Memory B cell (primary cell): ENCODE results near the gene SEC62.

Experiments used
- ATAC-seq: fragments of 150-1000 bp; cut with Tn5 transposase; 2 replicates; pipeline ENCODE4 v1.10.0; 2021; ENCODE audit warnings: low read depth, mild to moderate bottlenecking, moderate library complexity
- DNase-seq, 2 donors: peaks; one replicate each; pipeline ENCODE4 v3.0.0; 2022; ENCODE audit warnings: low spot score in 2 of 2
- H3K27ac Mint-ChIP-seq: one replicate; pipeline ENCODE4 v1.8.0; 2022; ENCODE audit warnings: mild to moderate bottlenecking, moderate library complexity, mixed read lengths
- H3K27me3 Mint-ChIP-seq: one replicate; pipeline ENCODE4 v1.8.0; 2022; ENCODE audit warnings: mixed read lengths
- H3K36me3 Mint-ChIP-seq: one replicate; pipeline ENCODE4 v1.8.0; 2022; ENCODE audit warnings: mild to moderate bottlenecking, mixed read lengths
- H3K4me1 Mint-ChIP-seq: one replicate; pipeline ENCODE4 v1.8.0; 2022; ENCODE audit warnings: mixed read lengths
- H3K4me3 Mint-ChIP-seq: one replicate; pipeline ENCODE4 v1.8.0; 2022; ENCODE audit warnings: mild to moderate bottlenecking, moderate library complexity, mixed read lengths
- H3K9me3 Mint-ChIP-seq: one replicate; pipeline ENCODE4 v1.8.0; 2022; ENCODE audit warnings: mixed read lengths

The SEC62 gene

DNA sequence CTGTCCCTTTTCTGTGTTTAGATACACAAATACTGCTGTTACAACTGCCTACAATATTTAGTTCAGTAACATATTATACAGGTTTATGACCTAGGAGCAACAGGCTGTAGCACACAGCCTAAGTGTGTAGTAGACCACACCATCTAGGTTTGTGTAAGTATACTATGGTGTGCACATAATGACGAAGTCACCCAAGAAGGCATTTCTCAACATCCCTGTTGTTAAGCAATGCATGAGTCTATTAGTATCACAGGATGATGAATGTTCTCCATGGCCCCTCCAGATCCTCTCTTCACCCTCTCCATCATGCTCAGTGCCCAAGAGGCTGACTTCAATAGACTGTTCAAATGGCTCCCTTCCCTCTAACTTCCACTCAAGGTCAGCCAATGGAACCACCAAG lies 14.6 kb upstream of the SEC62 start:
- ATAC-seq (no peak), DNase-seq (no peak)
- H3K36me3 Mint-ChIP-seq = peaks cover 2% of the 10 kb centered on the region
- peaks cover 42% of the 10 kb centered on the region for H3K4me1 Mint-ChIP-seq
- H3K27me3 Mint-ChIP-seq = no peaks in the 10 kb centered on the region
- H3K9me3 Mint-ChIP-seq = no peaks in the 10 kb centered on the region
- no peak overlapping the region for H3K4me3 Mint-ChIP-seq
- no peak overlapping the region for H3K27ac Mint-ChIP-seq

DNA sequence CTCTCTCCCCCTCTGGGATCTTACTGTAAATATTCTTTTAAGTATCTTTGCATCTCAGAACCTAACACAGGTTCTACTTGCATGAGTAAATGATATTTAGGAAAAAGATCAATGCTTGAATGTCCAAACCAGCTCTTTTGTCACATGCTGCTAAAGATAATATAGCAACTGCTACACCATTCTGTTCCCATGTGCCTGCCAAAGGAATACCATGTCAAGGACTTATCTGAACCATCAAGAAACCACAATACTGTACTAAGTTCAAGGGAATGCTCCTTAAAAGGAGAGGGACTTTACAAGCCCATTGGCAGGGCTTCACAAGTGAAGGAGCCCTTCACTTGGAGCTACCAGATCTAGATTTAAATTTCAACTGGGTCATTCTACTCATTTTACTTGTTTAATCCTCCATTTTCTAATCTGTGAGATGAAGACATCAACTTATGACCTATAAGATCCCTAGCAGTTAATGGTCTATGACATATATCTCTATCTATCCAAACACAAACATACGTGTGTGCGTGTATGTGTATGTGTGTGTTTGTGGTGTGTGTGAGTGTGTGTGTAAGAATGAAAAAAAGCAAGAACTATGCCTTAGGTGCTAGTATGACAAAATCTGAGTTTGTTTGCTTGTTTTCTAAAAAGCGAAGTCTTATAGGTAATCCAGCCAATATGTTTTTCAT lies 13.0 kb upstream of the SEC62 start:
- Mint-ChIP-seq H3K36me3 (peaks cover 2% of the 10 kb centered on the region), H3K4me1 (peaks cover 28% of the 10 kb centered on the region), H3K4me3 (no peak overlapping the region), H3K9me3 (no peaks in the 10 kb centered on the region), H3K27me3 (no peaks in the 10 kb centered on the region), H3K27ac (peak overlapping the region; percentile 86)
- DNase-seq = no peak
- ATAC-seq = no peak

DNA sequence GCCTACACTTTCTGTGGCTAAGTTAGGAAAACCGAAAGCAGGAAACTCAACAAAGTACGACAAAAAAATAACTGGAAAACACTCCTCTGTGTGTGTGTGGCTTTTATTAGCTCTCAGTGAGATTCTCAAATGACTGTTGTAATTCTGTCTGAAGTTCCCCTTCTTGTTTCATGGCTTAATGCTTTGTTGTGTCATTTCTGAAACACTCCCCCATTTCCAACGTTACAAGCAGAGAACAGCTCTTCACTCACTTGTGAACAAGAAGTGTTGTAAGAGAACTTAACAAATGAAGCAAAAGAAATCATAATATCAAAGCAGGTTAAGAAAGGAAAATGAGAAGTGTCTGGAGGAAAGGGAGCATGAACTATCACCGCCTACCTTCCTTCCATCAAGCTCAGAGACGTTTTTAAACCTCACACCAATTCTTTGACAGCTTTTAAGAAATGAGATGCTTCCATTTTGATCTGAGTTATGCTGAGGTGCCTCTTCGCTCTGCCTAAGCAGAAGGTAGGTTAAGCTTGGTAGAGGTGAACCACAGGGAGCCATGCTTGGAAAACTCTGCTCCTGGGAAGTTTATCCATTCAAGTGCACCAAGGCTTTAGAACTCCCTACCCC lies 12.4 kb upstream of the SEC62 start:
- Mint-ChIP-seq H3K27ac (peak overlapping the region; percentile 86), H3K4me3 (peak overlapping the region; percentile 56), H3K9me3 (no peaks in the 10 kb centered on the region), H3K36me3 (peaks cover 2% of the 10 kb centered on the region), H3K27me3 (no peaks in the 10 kb centered on the region), H3K4me1 (peaks cover 24% of the 10 kb centered on the region)
- DNase-seq = no peak
- ATAC-seq = peak; percentile 82

DNA sequence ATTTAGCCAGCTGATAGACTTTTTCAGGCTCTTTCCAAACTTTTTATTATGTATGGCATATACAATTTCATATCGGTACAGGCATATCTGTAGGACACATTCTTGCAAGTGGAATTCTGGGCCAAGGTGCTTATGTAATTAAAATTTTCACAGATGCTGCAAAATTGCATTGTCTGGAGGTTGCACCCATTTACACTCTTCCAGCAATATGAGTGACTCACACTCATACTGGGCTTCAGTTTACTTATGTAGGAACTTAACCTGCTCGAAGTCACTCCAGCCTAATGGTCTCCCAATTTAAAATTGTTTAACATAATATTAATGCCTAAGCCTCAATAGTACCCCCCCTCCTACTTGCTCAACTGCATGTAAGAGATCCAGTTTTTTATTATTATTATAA lies 11.2 kb upstream of the SEC62 start:
- ATAC-seq (no peak), DNase-seq (no peak)
- H3K4me1 Mint-ChIP-seq = peaks cover 24% of the 10 kb centered on the region
- H3K4me3 Mint-ChIP-seq = no peak overlapping the region
- H3K27ac Mint-ChIP-seq = no peak overlapping the region
- peaks cover 2% of the 10 kb centered on the region for H3K36me3 Mint-ChIP-seq
- no peaks in the 10 kb centered on the region for H3K9me3 Mint-ChIP-seq
- H3K27me3 Mint-ChIP-seq = no peaks in the 10 kb centered on the region

DNA sequence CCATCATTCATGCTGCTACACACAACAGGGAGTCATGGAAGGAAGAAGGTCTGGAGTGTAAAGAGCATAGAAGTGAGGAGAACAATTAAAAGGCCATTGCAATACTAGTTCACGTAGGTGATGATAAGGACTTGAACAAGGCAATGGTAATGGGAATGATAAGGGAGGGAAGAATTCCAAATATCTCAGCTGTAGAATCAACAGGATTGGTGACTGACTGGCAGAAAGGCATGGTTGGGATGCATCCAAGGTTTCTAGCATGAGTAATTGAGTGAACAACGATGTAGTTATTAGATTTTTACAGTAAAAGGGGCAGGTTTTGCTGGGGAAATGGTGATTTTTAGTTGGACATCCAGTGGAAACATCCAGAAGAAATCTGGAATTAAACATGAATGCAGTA lies 2.4 kb upstream of the SEC62 start:
- no peak for ATAC-seq
- Mint-ChIP-seq H3K36me3 (peaks cover 17% of the 10 kb centered on the region), H3K27ac (peak overlapping the region; percentile 100), H3K4me1 (peaks cover 46% of the 10 kb centered on the region), H3K27me3 (no peaks in the 10 kb centered on the region), H3K4me3 (peak overlapping the region; percentile 45), H3K9me3 (peaks cover 6% of the 10 kb centered on the region)
- DNase-seq = no peak

DNA sequence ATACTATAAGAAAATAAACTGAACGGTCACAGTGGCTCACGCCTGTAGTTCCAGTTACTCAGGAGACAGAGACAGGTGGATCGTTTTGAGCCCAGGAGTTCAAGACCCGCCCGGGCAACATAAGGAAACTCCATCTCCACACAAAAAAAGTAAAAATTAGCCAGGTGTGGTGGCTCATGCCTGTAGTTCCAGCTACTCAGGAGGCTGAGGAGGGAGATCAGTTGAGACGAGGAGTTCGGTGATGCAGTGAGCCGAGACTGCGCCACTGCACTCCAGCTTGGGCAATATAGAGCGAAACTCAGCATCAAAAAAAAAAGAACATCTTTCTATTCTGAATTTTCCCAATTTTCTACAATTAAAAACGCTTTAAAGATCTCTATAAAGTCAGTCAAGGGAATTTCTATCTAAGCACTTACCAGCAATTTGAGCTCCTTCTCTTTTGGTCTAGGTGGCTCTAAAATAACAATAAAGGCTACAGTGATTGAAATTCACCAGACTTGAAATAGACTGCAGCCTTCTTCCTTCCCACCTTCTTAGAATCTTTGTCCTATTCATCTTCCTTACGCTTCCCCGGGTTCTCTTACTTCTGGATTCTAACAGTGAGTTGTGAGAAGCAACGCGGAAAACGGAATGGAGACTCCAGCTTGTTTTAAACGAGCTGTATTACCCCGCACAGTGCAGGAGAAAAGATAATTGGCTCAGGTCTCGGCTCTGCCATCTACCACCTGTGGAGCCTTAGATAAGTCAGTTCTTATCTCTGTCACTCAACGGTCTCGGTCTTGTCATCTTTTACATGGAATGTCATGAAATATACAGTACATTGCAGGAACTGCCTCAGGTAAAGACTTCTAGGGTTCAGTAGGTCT lies 812 bp upstream of the SEC62 start:
- peaks cover 54% of the 10 kb centered on the region for H3K4me1 Mint-ChIP-seq
- DNase-seq (peak in 1 of 2 donors; percentile 28), ATAC-seq (peak; percentile 24)
- H3K27ac Mint-ChIP-seq = peak overlapping the region; percentile 100
- peaks cover 17% of the 10 kb centered on the region for H3K36me3 Mint-ChIP-seq
- H3K27me3 Mint-ChIP-seq = no peaks in the 10 kb centered on the region
- peaks cover 6% of the 10 kb centered on the region for H3K9me3 Mint-ChIP-seq
- H3K4me3 Mint-ChIP-seq = peak overlapping the region; percentile 100

DNA sequence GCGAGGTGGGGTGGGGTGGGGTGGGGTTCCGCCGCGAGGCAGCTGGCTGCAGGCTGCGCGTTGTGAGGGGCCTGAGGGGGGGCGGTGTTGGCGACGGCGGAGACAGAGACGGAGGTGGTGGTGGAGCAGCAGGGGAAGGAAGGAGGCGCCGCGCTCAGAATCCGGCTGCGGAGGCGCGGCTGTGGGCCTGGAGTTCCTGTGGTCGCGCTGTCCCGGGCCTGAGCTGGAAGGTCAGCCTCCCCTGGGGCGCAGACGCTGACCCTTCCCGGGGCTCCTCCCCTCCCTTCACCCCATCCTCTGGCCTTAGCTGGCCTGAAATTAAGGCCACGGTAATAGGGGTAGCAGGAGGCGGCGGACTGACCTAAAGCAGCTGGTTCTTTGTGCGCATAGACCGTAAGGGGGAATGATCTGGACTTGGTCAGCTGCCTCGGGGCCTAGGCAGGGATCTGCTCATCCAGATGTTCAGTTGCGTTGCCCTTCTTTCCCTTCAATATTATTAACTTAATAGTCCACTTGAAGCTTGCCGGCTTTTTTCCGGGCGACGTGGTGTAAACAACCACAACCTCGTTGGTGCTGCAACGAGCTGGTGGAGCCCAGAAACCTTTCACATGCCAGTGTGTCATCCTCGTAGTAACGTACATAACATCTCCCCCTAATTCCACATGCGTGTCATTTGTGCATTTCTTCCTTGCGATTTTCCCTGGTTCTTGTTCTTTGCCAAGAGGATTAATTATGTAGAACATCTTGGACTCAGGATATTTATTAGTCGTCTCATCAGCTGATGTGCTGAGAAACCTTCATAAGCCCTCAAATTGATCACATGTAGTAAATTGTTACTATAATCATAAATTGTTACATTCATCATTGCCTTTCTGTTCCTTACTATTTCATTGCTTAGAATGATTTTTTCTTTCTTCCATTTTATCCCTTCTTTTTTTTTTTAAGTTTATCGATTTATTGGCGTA lies 626 bp downstream of the SEC62 start:
- Mint-ChIP-seq H3K4me1 (peaks cover 61% of the 10 kb centered on the region), H3K36me3 (peaks cover 16% of the 10 kb centered on the region), H3K27me3 (no peaks in the 10 kb centered on the region), H3K4me3 (peak overlapping the region; percentile 100), H3K9me3 (peaks cover 4% of the 10 kb centered on the region), H3K27ac (peak overlapping the region; percentile 100)
- no peak for DNase-seq
- ATAC-seq = peak; percentile 64

DNA sequence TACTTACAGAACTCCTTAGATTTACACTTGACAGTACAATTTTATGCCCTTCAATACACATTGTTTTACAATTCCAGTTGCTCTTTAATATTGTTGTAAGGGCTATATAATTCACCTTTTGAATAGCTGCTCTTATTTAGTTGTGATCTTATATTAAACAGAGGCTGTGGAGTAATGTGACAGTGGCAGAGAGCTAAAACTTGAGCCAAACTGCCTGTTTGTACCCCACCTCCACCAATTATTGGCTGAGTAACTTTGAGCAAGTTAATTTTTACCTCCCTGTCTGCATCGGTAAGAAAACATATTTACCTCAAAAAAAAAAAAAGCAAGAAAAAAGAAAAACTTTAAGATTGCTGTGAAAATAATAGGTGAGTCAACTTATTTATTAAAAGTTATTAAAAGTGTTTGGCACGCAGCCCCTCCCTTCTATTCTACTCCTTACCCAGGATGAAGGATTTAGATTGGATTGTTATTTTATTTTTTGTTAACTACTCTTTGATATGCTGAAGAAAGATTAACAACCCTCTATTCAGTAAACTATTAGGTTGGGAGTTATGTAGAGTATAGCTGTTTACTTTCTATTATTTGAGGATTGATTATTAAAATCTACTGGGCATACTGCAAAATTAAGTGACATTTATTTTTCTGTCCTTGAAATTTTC lies 1.7 kb downstream of the SEC62 start:
- H3K4me1 Mint-ChIP-seq = peaks cover 54% of the 10 kb centered on the region

DNA sequence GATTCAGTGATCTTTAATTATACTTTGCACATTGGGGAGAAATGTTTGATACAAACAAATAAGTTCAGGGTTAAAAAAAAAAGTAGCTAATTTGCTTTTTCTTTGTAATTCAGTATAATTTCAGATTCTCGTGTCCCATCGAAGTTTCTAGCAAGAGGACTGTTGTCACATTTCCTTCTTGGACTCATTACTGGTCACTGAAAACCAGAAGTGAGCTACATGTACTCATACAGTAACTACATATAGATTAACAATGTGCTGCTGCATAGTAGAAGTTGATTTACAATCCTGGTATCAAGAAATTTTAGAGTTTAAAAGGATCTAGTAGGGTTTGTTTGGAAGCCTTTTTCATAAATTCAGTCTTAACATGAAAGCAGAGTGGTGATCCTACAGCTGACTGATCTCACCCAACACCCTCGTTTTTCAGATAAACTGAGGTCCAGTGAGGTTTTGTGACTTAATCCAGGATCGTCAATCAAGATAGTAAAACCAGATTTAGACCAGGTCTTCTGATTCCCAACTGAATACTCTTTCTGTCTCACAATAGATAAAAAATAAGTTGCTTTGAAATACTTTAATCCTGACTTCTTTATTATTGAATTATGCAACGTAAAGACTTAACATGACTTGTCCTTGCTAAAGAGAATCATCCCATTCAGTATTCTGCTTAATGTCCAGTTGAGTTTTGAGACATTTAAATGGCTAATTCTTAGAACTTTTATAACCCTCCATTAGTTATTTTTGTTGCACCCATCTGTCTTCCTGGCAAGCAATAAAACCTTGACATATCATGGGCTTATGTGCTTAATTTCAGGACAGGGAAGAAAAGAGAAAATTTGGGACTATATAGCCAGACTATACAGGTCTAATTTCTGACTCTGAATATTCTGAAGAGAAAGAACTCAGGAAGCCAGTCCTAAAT lies 2.8 kb downstream of the SEC62 start:
- peaks cover 56% of the 10 kb centered on the region for H3K4me1 Mint-ChIP-seq
- DNase-seq = no peak
- peaks cover 1% of the 10 kb centered on the region for H3K9me3 Mint-ChIP-seq
- peaks cover 13% of the 10 kb centered on the region for H3K36me3 Mint-ChIP-seq
- H3K27me3 Mint-ChIP-seq = no peaks in the 10 kb centered on the region
- H3K27ac Mint-ChIP-seq = peak overlapping the region; percentile 100
- H3K4me3 Mint-ChIP-seq = peak overlapping the region; percentile 60
- no peak for ATAC-seq

More for the DNA sequence above, 1.7 kb downstream of the SEC62 start:
- ATAC-seq (no peak), DNase-seq (no peak)
- Mint-ChIP-seq H3K4me3 (peak overlapping the region; percentile 100), H3K36me3 (peaks cover 14% of the 10 kb centered on the region), H3K27me3 (no peaks in the 10 kb centered on the region), H3K9me3 (peaks cover 4% of the 10 kb centered on the region), H3K27ac (peak overlapping the region; percentile 100)

DNA sequence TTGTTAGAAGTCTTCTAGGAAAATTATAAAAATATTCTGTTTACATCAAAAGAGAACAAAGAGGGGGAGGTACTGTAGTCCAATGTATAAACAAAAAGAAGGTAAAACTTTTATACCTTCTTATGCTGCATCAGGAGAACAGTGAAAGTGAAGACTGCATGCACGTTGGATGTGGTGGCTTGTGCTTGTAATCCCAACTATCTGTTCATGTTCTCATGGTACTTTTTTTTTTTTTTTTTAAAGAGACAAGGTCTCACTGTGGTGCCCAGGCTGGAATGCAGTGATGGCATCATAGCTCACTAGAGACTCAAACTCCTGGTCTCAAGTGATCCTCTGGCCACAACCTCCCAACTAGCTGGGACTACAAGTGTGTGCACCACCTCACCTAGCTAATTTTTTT lies 4.2 kb downstream of the SEC62 start:
- Mint-ChIP-seq H3K27me3 (no peaks in the 10 kb centered on the region), H3K9me3 (no peaks in the 10 kb centered on the region), H3K4me3 (no peak overlapping the region), H3K4me1 (peaks cover 51% of the 10 kb centered on the region), H3K36me3 (peaks cover 11% of the 10 kb centered on the region), H3K27ac (no peak overlapping the region)
- ATAC-seq (no peak), DNase-seq (no peak)

DNA sequence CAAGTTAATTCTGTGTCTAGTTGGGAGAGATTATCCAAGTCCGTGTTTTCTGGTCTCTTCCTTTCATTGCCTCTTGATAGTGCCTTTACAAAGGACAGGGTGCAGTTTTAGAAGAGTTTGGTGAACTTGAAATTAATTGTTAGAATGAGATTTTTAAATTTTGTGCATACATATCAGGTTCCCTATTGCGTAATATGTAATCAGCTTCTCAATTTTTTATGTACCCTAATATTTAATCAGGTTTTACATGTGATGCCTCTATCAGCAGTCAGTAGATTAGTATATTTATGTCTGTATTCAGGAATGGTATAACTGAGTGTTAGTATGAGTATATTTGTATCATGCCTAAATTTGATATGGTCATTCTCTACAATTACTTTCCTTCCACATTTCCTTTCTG lies 4.9 kb downstream of the SEC62 start:
- no peak overlapping the region for H3K4me3 Mint-ChIP-seq
- H3K36me3 Mint-ChIP-seq = peaks cover 11% of the 10 kb centered on the region
- DNase-seq (no peak), ATAC-seq (no peak)
- no peaks in the 10 kb centered on the region for H3K9me3 Mint-ChIP-seq
- H3K4me1 Mint-ChIP-seq = peaks cover 45% of the 10 kb centered on the region
- peak overlapping the region; percentile 64 for H3K27ac Mint-ChIP-seq
- H3K27me3 Mint-ChIP-seq = no peaks in the 10 kb centered on the region

DNA sequence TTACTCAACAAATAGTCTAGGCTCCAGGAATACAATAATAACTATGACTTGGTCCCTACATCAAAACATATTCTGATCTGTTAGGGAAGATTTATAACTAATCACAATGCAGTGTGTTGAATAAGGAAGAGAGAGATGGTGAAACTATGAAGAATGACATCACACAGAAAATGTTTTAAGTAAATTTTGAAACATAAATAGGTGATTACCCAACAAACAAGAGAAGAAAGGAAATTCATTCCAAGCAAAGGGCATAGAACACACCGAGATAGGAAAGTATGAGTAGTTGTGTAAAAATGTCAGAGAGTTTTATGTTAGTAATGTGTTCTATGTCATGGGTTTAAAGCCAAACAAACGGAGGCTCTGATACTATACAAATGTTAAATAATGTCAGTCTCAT lies 13.4 kb downstream of the SEC62 start:
- no peaks in the 10 kb centered on the region for H3K27me3 Mint-ChIP-seq
- peaks cover 9% of the 10 kb centered on the region for H3K4me1 Mint-ChIP-seq
- no peak overlapping the region for H3K4me3 Mint-ChIP-seq
- no peak for DNase-seq
- H3K9me3 Mint-ChIP-seq = no peaks in the 10 kb centered on the region
- no peak for ATAC-seq
- peak overlapping the region; percentile 25 for H3K27ac Mint-ChIP-seq
- H3K36me3 Mint-ChIP-seq = peaks cover 36% of the 10 kb centered on the region
